ENCODE results near the gene TPPP2.
"Not testable (repeated sequence)": the region's sequence is repeated elsewhere in the genome, so short reads cannot be mapped to it uniquely, and the experiment has no call there.

TPPP2 gene

GRCh38 chr14:21036751-21037150, 6.7 kb downstream of the TPPP2 start:
- in situ Hi-C loops (cut with HindIII; ENCODE audit: low sequenced_read_pairs), result no loop called here
- H3K4me3 ChIP-seq (ENCODE audit: low read depth, low read length), result no peak overlapping the region
- DNase-seq (ENCODE audit: low read depth), result no peak
- no peak for TF ChIP-seq CTCF (IDR thresholded peaks at IDR 0.05; ENCODE audit: low read depth, low read length, missing control alignments)

- DNase-seq (ENCODE audit: low read depth), result no peak
- in situ Hi-C loops (cut with HindIII; ENCODE audit: low sequenced_read_pairs), result no loop called here
- H3K4me3 ChIP-seq (ENCODE audit: low read depth, low read length), result no peak overlapping the region
- TF ChIP-seq CTCF (IDR thresholded peaks at IDR 0.05; ENCODE audit: low read depth, low read length, missing control alignments), result no peak
Observed at GRCh38 chr14:21037156-21037555, 7.1 kb downstream of the TPPP2 start.

- DNase-seq (ENCODE audit: low read depth), result no peak
- in situ Hi-C loops (cut with HindIII; ENCODE audit: low sequenced_read_pairs), result no loop called here
- no peak for TF ChIP-seq CTCF (IDR thresholded peaks at IDR 0.05; ENCODE audit: low read depth, low read length, missing control alignments)
- no peak overlapping the region for H3K4me3 ChIP-seq (ENCODE audit: low read depth, low read length)
Observed at GRCh38 chr14:21038441-21039422, 8.7 kb downstream of the TPPP2 start.

GRCh38 chr14:21039585-21040369, 9.8 kb downstream of the TPPP2 start:
- peak; percentile 69 for TF ChIP-seq CTCF (IDR thresholded peaks at IDR 0.05; ENCODE audit: low read depth, low read length, missing control alignments)
- H3K4me3 ChIP-seq (ENCODE audit: low read depth, low read length), result no peak overlapping the region
- peak; percentile 50 for DNase-seq (ENCODE audit: low read depth)
- in situ Hi-C loops (cut with HindIII; ENCODE audit: low sequenced_read_pairs), result no loop called here

GRCh38 chr14:21040370-21040925, 10.4 kb downstream of the TPPP2 start:
- no peak overlapping the region for H3K4me3 ChIP-seq (ENCODE audit: low read depth, low read length)
- in situ Hi-C loops (cut with HindIII; ENCODE audit: low sequenced_read_pairs), result no loop called here
- no peak for DNase-seq (ENCODE audit: low read depth)
- no peak for TF ChIP-seq CTCF (IDR thresholded peaks at IDR 0.05; ENCODE audit: low read depth, low read length, missing control alignments)

- DNase-seq (ENCODE audit: low read depth); H3K4me3 ChIP-seq (ENCODE audit: low read depth, low read length); in situ Hi-C loops (cut with HindIII; ENCODE audit: low sequenced_read_pairs): not testable (repeated sequence)
Observed at GRCh38 chr14:21040941-21041340, 10.9 kb downstream of the TPPP2 start.
